Measurements from ENCODE around the gene MYO18A.
"Not testable (repeated sequence)": the region's sequence is repeated elsewhere in the genome, so short reads cannot be mapped to it uniquely, and the experiment has no call there.

MYO18A gene

GRCh38 chr17:29165261-29165660 is 14.9 kb downstream of the MYO18A start:
- DNase-seq = no peak

- DNase-seq = no peak
These were observed 16.6 kb downstream of the MYO18A start for GRCh38 chr17:29163563-29163962.

- no peak for DNase-seq
These were observed 17.3 kb downstream of the MYO18A start for GRCh38 chr17:29162909-29163341.

- no peak for DNase-seq
These were observed 17.9 kb downstream of the MYO18A start for GRCh38 chr17:29162082-29162908.

- no peak for DNase-seq
These were observed 19.9 kb downstream of the MYO18A start for GRCh38 chr17:29160253-29160652.

GRCh38 chr17:29159306-29159860 is 20.8 kb downstream of the MYO18A start:
- no peak for DNase-seq

GRCh38 chr17:29158488-29159275 is 21.5 kb downstream of the MYO18A start:
- DNase-seq = no peak

- DNase-seq = no peak
These were observed 22.1 kb downstream of the MYO18A start for GRCh38 chr17:29158096-29158487.

- no peak for DNase-seq
These were observed 22.9 kb downstream of the MYO18A start for GRCh38 chr17:29157310-29157709.

GRCh38 chr17:29156781-29157180 is 23.4 kb downstream of the MYO18A start:
- DNase-seq = no peak

GRCh38 chr17:29155966-29156338 is 24.2 kb downstream of the MYO18A start:
- DNase-seq = no peak

GRCh38 chr17:29155227-29155965 is 24.8 kb downstream of the MYO18A start:
- no peak for DNase-seq

- DNase-seq = no peak
These were observed 25.5 kb downstream of the MYO18A start for GRCh38 chr17:29154516-29155226.

- no peak for DNase-seq
These were observed 28.6 kb downstream of the MYO18A start for GRCh38 chr17:29151567-29151966.

GRCh38 chr17:29150161-29150560 is 30.0 kb downstream of the MYO18A start:
- DNase-seq = no peak

- DNase-seq = no peak
These were observed 30.6 kb downstream of the MYO18A start for GRCh38 chr17:29149431-29150064.

GRCh38 chr17:29148790-29149430 is 31.3 kb downstream of the MYO18A start:
- DNase-seq = peak; percentile 54

- no peak for DNase-seq
These were observed 31.9 kb downstream of the MYO18A start for GRCh38 chr17:29148257-29148789.

GRCh38 chr17:29147682-29148081 is 32.5 kb downstream of the MYO18A start:
- DNase-seq = no peak

GRCh38 chr17:29147228-29147627 is 33.0 kb downstream of the MYO18A start:
- not testable (repeated sequence) for DNase-seq

GRCh38 chr17:29146369-29146972 is 33.7 kb downstream of the MYO18A start:
- DNase-seq = no peak
